ENCODE data around the gene SCYL1. TPM values are rescaled to one million over a fixed set of nuclear protein-coding genes. Genes with fewer than 3 reads are reported as not detected.
A peak's percentile ranks its signal among the peaks of the same experiment; 100 is the strongest.

The SCYL1 gene
- total RNA-seq, 2 experiments from 2014 or later: 56.8 to 62.9 TPM

DNA sequence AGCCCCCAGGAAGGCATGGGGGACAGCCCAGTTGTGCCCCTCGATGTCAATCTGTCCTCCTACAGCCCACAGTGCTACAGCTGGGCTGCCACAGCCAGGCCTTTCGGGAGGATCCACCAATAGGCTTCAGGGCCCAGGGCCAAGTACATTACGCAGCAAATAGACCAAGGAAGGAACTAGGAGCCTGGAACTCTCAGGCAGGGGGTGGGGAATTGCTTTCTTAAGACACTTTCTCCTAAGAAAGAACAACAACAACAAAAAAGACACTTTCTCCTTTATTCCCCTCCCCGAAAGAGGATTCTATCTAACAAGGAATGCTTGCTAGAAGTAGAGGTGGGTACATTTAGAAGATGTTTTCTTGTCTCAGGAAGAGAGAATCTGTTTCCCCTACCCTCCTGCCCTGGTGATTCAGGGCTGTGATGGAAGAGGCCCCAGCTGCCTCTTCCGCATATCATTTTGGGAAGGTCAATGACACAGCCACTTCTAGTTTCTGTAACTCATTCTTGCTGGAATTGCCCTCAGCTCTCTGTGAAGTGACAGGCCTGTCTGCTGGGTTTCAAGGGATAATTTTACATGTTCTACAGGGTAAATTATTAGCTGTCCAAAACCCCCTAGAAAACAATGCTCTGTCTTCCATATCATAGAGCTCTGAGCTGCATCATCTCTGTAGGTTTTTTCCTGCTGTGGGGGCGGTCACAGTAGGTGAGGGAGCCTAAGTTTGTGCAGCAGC is 32.1 kb upstream of the SCYL1 start:
- no TSS peak for BruUV-seq (replicated peaks)
- intact Hi-C loops (cut with micrococcal nuclease; ENCODE audit: unreplicated experiment): no loop called here
- peak overlapping the region; percentile 70 for H2AFZ ChIP-seq (ENCODE audit: low read length)
- H3K79me2 ChIP-seq (ENCODE audit: insufficient read depth, low read depth, low read length): peaks cover 25% of the 10 kb centered on the region; the same call in 1 of the 2 replicates
- peak overlapping the region; percentile 42 for H3K4me3 ChIP-seq (ENCODE audit: low read depth, low read length, poor library complexity, severe bottlenecking)
- peaks cover 90% of the 10 kb centered on the region for H3K4me1 ChIP-seq (ENCODE audit: insufficient read depth, low read length, poor library complexity, severe bottlenecking)
- TF ChIP-seq EZH2phosphoT487 (IDR thresholded peaks at IDR 0.05; ENCODE audit: borderline replicate concordance, low read depth, low read length): no peak
- TF ChIP-seq, protein P1, sequence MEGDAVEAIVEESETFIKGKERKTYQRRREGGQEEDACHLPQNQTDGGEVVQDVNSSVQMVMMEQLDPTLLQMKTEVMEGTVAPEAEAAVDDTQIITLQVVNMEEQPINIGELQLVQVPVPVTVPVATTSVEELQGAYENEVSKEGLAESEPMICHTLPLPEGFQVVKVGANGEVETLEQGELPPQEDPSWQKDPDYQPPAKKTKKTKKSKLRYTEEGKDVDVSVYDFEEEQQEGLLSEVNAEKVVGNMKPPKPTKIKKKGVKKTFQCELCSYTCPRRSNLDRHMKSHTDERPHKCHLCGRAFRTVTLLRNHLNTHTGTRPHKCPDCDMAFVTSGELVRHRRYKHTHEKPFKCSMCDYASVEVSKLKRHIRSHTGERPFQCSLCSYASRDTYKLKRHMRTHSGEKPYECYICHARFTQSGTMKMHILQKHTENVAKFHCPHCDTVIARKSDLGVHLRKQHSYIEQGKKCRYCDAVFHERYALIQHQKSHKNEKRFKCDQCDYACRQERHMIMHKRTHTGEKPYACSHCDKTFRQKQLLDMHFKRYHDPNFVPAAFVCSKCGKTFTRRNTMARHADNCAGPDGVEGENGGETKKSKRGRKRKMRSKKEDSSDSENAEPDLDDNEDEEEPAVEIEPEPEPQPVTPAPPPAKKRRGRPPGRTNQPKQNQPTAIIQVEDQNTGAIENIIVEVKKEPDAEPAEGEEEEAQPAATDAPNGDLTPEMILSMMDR (conservative IDR thresholded peaks at IDR 0.05; ENCODE audit: low read length): no peak
- CTCF ChIA-PET (ENCODE audit: unreplicated experiment): interaction anchor here (0.5 to 3.1 kb wide), 3 partner anchors 14 to 395 kb away, joined by 3 to 15 read pairs (median 7); partner anchors contain the start of gene FIBP
- H4K20me1 ChIP-seq (ENCODE audit: insufficient read depth, low read length): no peaks in the 10 kb centered on the region
- H3K4me2 ChIP-seq (ENCODE audit: low read length): peak overlapping the region; percentile 61
- H3K27ac ChIP-seq (ENCODE audit: low read depth, low read length, poor library complexity, severe bottlenecking): peak overlapping the region; percentile 81
- DNase-seq (ENCODE audit: low spot score): peak; percentile 57
- no peaks in the 10 kb centered on the region for H3K9me2 ChIP-seq (ENCODE audit: insufficient read depth, low read length)
- no peaks in the 10 kb centered on the region for H3K36me3 ChIP-seq (ENCODE audit: insufficient read depth, low read length)
- POLR2A ChIA-PET: interaction anchor here (0.5 to 11.1 kb wide), 10 partner anchors 7 to 111 kb away, joined by 3 to 199 read pairs (median 7); partner anchors contain the start of gene MALAT1
- H3K9me3 ChIP-seq (ENCODE audit: low read length): no peaks in the 10 kb centered on the region

DNA sequence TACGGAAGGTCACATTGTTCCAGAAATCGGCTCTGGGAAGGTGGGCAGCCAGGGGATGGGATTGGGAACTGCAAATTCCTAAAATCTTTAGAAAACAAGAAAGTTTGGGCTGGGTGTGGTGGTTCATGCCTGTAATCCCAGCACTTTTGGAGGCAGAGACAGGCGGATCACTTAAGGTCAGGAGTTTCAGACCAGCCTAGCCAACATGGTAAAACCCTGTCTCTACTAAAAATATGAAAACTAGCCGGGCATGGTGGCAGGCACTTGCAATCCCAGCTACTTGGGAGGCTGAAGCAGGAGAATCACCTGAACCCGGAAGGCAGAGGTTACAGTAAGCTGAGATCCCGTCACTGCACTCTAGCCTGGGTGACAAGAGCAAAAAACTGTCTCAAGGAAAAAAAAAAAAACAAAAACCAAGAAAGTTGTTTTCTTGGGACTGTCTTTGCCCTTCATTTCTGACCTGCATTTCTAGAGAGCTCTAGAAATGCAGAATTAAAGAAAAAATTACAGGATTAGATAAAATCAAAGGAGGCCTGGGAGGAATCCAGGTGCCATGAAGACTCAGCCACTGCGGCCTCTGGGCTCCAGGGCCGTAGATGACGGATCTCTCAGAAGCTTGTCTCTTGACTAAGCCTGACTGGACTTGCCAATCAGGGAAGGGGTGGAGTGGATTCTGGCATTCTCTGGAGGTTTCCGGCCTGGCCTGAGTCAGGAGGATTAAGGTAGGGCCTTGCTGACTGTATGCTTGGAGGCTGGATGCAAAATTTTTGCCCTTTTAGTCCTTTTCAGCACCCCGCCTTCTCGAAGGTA is 31.3 kb upstream of the SCYL1 start:
- Histone ChIP-seq H3K9me3 (ENCODE audit: low read length) (no peaks in the 10 kb centered on the region), H3K79me2 (ENCODE audit: insufficient read depth, low read depth, low read length) (peaks cover 33% of the 10 kb centered on the region; the same call in 1 of the 2 replicates), H3K27ac (ENCODE audit: low read depth, low read length, poor library complexity, severe bottlenecking) (peak overlapping the region; percentile 81), H3K4me1 (ENCODE audit: insufficient read depth, low read length, poor library complexity, severe bottlenecking) (peaks cover 88% of the 10 kb centered on the region), H3K9me2 (ENCODE audit: insufficient read depth, low read length) (no peaks in the 10 kb centered on the region), H4K20me1 (ENCODE audit: insufficient read depth, low read length) (no peaks in the 10 kb centered on the region), H3K4me3 (ENCODE audit: low read depth, low read length, poor library complexity, severe bottlenecking) (peak overlapping the region; percentile 42), H3K4me2 (ENCODE audit: low read length) (peak overlapping the region; percentile 61), H2AFZ (ENCODE audit: low read length) (peak overlapping the region; percentile 70; the same call in 1 of the 2 replicates), H3K36me3 (ENCODE audit: insufficient read depth, low read length) (no peaks in the 10 kb centered on the region)
- DNase-seq (ENCODE audit: low spot score): no peak
- ChIA-PET POLR2A (interaction anchor here (0.5 to 11.1 kb wide), 9 partner anchors 6 to 74 kb away, joined by 3 to 199 read pairs (median 8); partner anchors contain the start of gene MALAT1), CTCF (ENCODE audit: unreplicated experiment) (interaction anchor here (1.2 to 3.1 kb wide), 2 partner anchors 15 to 22 kb away, joined by 7 to 15 read pairs; no protein-coding TSS in a partner anchor)
- intact Hi-C loops (cut with micrococcal nuclease; ENCODE audit: unreplicated experiment): no loop called here
- no TSS peak for BruUV-seq (replicated peaks)
- TF ChIP-seq, protein P1 (conservative IDR thresholded peaks at IDR 0.05; ENCODE audit: low read length): no peak
- no peak for TF ChIP-seq EZH2phosphoT487 (IDR thresholded peaks at IDR 0.05; ENCODE audit: borderline replicate concordance, low read depth, low read length)
